ENCODE measurements around the gene REC8.

Gene REC8

GRCh38 chr14:24179961-24180796 is 8.3 kb downstream of the REC8 start:
- no peak for TF ChIP-seq CTCF (IDR thresholded peaks at IDR 0.05; ENCODE audit: low read depth, low read length)
- no peak overlapping the region for H3K4me3 ChIP-seq (ENCODE audit: low read depth, low read length)

- no peak for TF ChIP-seq CTCF (IDR thresholded peaks at IDR 0.05; ENCODE audit: low read depth, low read length)
- H3K4me3 ChIP-seq (ENCODE audit: low read depth, low read length), result no peak overlapping the region
These were observed 9.6 kb downstream of the REC8 start for GRCh38 chr14:24181371-24182077.

- H3K4me3 ChIP-seq (ENCODE audit: low read depth, low read length), result no peak overlapping the region
- TF ChIP-seq CTCF (IDR thresholded peaks at IDR 0.05; ENCODE audit: low read depth, low read length), result no peak
These were observed 10.4 kb downstream of the REC8 start for GRCh38 chr14:24182110-24182882.

- no peak for TF ChIP-seq CTCF (IDR thresholded peaks at IDR 0.05; ENCODE audit: low read depth, low read length)
- H3K4me3 ChIP-seq (ENCODE audit: low read depth, low read length), result no peak overlapping the region
These were observed 11.2 kb downstream of the REC8 start for GRCh38 chr14:24183014-24183481.

- no peak for TF ChIP-seq CTCF (IDR thresholded peaks at IDR 0.05; ENCODE audit: low read depth, low read length)
These were observed 12.5 kb downstream of the REC8 start for GRCh38 chr14:24184104-24184970.

GRCh38 chr14:24185026-24185425 is 13.1 kb downstream of the REC8 start:
- no peak for TF ChIP-seq CTCF (IDR thresholded peaks at IDR 0.05; ENCODE audit: low read depth, low read length)
- no peak overlapping the region for H3K4me3 ChIP-seq (ENCODE audit: low read depth, low read length)

More at GRCh38 chr14:24184104-24184970, 12.5 kb downstream of the REC8 start:
- no peak overlapping the region for H3K4me3 ChIP-seq (ENCODE audit: low read depth, low read length)
